HL-60 (cell line): ENCODE results near the gene SCMH1.
"Not testable (repeated sequence)": the region's sequence is repeated elsewhere in the genome, so short reads cannot be mapped to it uniquely, and the experiment has no call there.

Experiments used
- DNase-seq, 2 experiments: peaks; one replicate each; pipeline ENCODE4 v3.0.0-alpha.2; 2010 to 2020; ENCODE audit warnings: low read depth in 1 of 2, low spot score in 1 of 2
- H3K27ac ChIP-seq: fragments of 250-450 bp; sonication (Bioruptor Pico); replicated peaks from 2 replicates; pipeline ENCODE4 v1.5.1; 2020; ENCODE audit warnings: mild to moderate bottlenecking, moderate library complexity
- H3K27me3 ChIP-seq: fragments of 250-450 bp; sonication (Bioruptor Pico); 2 replicates; pipeline ENCODE4 v1.5.1; 2021; ENCODE audit warnings: mild to moderate bottlenecking, moderate library complexity; ENCODE audit not compliant: insufficient read depth, poor library complexity, severe bottlenecking
- H3K4me3 ChIP-seq: replicated peaks from 2 replicates; pipeline ENCODE4 v1.5.1; 2011; ENCODE audit warnings: mild to moderate bottlenecking, control low read depth, low read length; ENCODE audit not compliant: insufficient read depth
- CTCF ChIP-seq: IDR thresholded peaks from one replicate; pipeline ENCODE4 v1.5.1; 2011; ENCODE audit warnings: low read length, control low read depth, inconsistent platforms; ENCODE audit not compliant: insufficient read depth
- GABPA ChIP-seq: IDR thresholded peaks from 2 replicates; pipeline ENCODE4 v1.6.1; 2012; ENCODE audit warnings: low read depth
- POLR2AphosphoS5 ChIP-seq: IDR thresholded peaks from 2 replicates; pipeline ENCODE4 v1.6.1; 2012; ENCODE audit warnings: low read depth
- REST ChIP-seq: IDR thresholded peaks from 2 replicates; pipeline ENCODE4 v1.6.1; 2012; ENCODE audit warnings: low read depth; ENCODE audit not compliant: insufficient replicate concordance
- SPI1 ChIP-seq: IDR thresholded peaks from 2 replicates; pipeline ENCODE4 v1.6.1; 2012; ENCODE audit warnings: low read depth, mild to moderate bottlenecking, borderline replicate concordance

Gene SCMH1

GRCh38 chr1:41259221-41259620 lies 17.1 kb upstream of the SCMH1 start:
- H3K27ac ChIP-seq: no peak overlapping the region
- no peak for DNase-seq
- TF ChIP-seq REST (no peak), CTCF (no peak), POLR2AphosphoS5 (no peak), GABPA (no peak), SPI1 (no peak)

GRCh38 chr1:41255978-41256377 lies 13.9 kb upstream of the SCMH1 start:
- Histone ChIP-seq H3K27ac (no peak overlapping the region), H3K27me3 (no peaks in the 10 kb centered on the region), H3K4me3 (no peak overlapping the region)
- DNase-seq: no peak
- TF ChIP-seq CTCF: no peak
- TF ChIP-seq REST: no peak

More at GRCh38 chr1:41259221-41259620, 17.1 kb upstream of the SCMH1 start:
- no peak overlapping the region for H3K4me3 ChIP-seq
- no peaks in the 10 kb centered on the region for H3K27me3 ChIP-seq

GRCh38 chr1:41251120-41251519 lies 9.0 kb upstream of the SCMH1 start:
- not testable (repeated sequence) for H3K4me3 ChIP-seq, DNase-seq, H3K27me3 ChIP-seq, H3K27ac ChIP-seq

- DNase-seq: no peak
- TF ChIP-seq GABPA: no peak
- H3K27me3 ChIP-seq: no peaks in the 10 kb centered on the region
These were observed 7.2 kb upstream of the SCMH1 start for GRCh38 chr1:41249319-41249718.

GRCh38 chr1:41246568-41246967 lies 4.5 kb upstream of the SCMH1 start:
- Histone ChIP-seq H3K4me3 (no peak overlapping the region), H3K27ac (no peak overlapping the region)

More at GRCh38 chr1:41249319-41249718, 7.2 kb upstream of the SCMH1 start:
- Histone ChIP-seq H3K27ac (no peak overlapping the region), H3K4me3 (no peak overlapping the region)

More at GRCh38 chr1:41246568-41246967, 4.5 kb upstream of the SCMH1 start:
- DNase-seq: no peak
- H3K27me3 ChIP-seq: no peaks in the 10 kb centered on the region
- TF ChIP-seq GABPA: no peak
- no peak for TF ChIP-seq SPI1
- TF ChIP-seq CTCF: no peak
- no peak for TF ChIP-seq REST
- no peak for TF ChIP-seq POLR2AphosphoS5
